GM18868 (cell line): Measurements from ENCODE around the gene CAMKMT.
"Not testable (repeated sequence)": the region's sequence is repeated elsewhere in the genome, so short reads cannot be mapped to it uniquely, and the experiment has no call there.

Experiments used
- ATAC-seq: cut with Tn5 transposase; IDR thresholded peaks from one replicate; pipeline ENCODE4 v1.9.1; 2021; ENCODE audit warnings: mild to moderate bottlenecking, moderate library complexity; ENCODE audit not compliant: unreplicated experiment

CAMKMT gene

DNA sequence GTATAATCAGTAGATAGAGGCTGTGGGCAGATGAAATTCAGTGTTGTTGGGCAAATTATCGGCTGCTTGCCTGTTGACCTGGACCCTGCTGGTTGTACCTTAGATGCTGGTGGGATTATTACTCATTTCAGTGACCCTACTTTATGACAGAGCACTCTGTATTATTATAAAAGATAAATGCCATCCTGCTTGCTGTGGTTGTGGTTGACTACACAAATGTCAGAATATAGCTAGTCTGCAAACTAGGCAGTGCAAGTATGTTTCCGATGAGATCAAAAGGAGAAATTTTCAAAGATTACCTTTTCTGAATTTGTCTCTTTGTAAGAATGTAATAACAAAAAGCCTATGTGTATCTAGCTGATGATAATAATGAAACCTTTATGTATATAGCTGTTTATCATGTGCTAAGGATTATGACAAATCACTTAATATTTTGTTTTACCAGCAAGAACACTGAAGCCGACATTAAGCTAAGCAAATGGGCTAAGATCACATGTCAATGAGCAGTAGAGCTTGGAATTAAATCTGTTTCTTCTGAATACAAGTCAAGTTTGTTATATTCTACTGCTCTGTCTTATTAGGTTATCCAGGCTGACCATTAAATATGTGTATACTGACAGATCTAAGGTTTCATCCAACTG lies 219.2 kb downstream of the CAMKMT start:
- no peak for ATAC-seq

DNA sequence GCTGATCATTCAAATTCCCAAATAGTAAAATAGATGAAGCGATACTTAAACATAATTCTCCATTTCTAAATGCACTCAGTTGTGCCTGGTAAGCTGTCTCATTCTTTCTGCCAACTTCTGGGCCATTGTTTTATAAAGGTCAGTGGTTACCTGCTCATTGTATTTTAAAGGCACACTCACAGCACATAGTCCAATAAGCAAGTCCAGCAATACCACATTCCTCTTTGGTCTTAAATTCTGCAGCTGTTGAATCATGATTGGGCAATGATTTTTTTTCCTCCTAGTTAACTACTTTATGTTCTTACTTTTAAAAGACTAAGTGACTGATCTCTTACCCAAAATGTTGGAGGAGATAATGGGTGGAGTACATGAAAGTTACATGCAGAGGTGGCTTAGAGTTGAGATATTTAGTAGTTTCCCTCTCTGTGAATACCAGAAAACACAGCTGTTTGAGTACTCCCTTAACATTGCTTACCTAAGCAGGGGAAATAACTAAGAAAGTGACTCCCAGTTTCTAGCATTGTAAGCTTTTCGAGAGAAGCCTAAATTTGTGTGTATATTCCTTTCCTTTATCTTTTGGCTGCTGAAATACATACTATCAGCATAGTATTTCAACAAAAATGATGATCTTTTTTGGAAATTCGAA lies 220.7 kb downstream of the CAMKMT start:
- no peak for ATAC-seq

DNA sequence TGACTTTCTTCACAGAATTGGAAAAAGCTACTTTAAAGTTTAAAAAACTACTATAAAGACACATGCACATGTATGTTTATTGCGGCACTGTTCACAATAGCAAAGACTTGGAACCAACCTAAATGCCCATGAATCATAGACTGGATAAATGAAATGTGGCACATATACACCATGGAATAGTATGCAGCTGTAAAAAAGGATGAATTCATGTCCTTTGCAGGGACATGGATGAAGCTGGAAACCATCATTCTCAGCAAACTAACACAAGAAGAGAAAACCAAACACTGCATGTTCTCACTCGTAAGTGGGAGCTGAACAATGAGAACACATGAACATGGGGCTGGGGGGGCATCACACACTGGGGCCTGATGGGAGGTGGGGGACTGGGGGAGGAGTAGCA lies 233.9 kb downstream of the CAMKMT start:
- ATAC-seq = not testable (repeated sequence)

GRCh38 chr2:44596537-44597320 lies 235.0 kb downstream of the CAMKMT start:
- ATAC-seq = peak; percentile 80

DNA sequence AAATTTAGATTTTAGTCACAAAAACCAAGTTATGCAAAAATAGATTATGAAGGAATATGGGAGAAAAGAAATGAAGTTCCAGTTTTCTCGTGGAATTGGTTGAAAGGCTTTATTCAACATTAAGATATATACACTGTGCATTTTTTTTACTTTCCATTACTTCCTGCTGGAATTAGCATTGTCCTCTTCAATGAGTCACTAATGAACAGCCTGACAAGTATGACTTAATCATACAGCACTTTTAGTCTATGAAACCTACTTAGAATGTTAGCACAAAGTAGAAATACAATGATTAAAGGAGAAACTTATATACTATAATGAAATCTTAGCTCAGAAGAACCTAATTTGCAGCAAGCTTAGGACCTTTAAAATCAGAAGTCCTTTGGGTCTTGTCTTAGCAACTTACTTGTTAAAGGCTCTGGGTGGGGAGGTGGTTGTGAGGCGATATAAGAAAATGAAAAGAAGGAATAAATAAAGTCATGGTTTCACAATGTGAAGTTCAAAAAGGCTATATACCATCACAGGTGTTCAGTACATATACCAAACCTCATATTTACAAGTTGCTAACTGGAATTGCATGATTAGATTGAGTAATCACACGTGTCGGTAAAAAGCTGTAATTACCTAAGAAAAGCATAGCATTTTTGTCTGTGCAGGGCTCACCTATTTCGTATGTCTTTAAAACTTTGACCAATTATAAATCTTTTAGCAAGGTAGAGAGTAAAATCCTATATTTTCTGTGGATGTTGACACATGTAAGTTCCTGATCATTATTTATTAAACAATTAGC lies 236.8 kb downstream of the CAMKMT start:
- ATAC-seq = no peak

- ATAC-seq = peak; percentile 70
Measured at GRCh38 chr2:44599130-44599529, 237.4 kb downstream of the CAMKMT start.

GRCh38 chr2:44602446-44602845 lies 240.7 kb downstream of the CAMKMT start:
- no peak for ATAC-seq

- no peak for ATAC-seq
Measured at GRCh38 chr2:44605511-44605910, 243.8 kb downstream of the CAMKMT start.

GRCh38 chr2:44612276-44612675 lies 250.5 kb downstream of the CAMKMT start:
- ATAC-seq = no peak

- ATAC-seq = no peak
Measured at GRCh38 chr2:44614940-44615339, 253.2 kb downstream of the CAMKMT start.

DNA sequence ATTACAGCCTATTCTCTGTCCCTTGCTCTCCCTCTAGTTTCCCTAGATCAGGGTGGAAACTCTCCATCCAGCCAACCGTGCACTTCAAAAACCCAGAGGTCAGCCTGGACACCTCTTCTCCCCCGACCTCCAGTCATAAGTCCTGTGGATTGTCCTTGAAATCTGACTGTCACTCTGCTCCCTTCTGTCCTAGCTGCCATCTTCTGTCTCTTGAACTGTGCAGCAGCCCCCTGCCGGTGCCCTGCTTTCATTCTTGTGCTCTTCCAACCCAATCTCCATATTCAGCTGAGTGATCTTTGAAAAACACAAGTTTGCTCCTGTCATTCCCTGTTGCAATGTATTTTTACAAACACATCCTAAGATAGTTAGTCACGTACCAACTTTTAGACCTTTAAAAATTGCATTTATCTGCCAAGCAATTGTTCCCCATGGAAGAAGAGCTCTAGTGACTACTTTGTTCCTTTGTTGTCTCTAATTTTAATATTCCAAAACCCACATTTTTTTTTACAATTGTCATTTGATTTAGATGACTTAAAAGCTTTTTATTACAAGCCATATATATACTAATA lies 254.3 kb downstream of the CAMKMT start:
- no peak for ATAC-seq

- ATAC-seq = peak; percentile 91
Measured at GRCh38 chr2:44616667-44617155, 255.0 kb downstream of the CAMKMT start.

- no peak for ATAC-seq
Measured at GRCh38 chr2:44618251-44619023, 256.7 kb downstream of the CAMKMT start.

DNA sequence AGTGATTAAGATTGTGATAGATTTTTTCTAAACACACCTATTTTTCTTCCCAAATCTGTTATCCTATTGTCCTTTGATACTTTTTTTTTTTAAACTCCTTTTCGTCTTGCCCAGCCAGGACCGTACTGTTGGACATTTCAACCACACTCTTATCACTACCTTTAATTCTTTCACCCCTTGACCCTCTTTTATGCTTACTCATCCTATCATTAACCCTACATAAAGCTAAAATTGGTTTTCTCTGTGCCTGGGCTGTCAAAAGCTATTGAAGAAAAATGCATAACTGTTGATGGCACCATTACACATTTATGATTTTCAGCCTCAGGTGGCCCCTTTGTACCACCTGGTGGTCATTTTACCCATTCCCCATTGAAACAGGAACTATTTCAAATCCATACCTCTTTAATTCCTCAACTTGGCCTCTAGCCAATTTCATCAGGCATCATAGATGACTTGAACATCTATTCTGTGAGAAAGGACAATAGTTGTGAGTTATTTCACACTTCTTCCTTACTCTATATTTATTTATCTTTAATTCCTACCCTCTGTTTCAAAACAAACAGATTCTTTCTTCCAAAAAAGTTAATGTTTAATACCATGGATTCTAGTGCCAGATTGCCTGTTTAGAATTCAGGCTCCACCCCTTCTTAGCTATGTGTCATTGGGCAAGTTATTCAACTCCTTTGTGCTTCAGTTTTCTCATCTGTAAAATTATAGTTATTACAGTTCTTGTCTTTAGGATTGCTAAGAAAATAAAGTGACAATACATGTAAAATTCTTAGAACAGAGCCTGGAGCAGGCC lies 258.6 kb downstream of the CAMKMT start:
- no peak for ATAC-seq

GRCh38 chr2:44623622-44624351 lies 262.0 kb downstream of the CAMKMT start:
- no peak for ATAC-seq

GRCh38 chr2:44628297-44628696 lies 266.6 kb downstream of the CAMKMT start:
- no peak for ATAC-seq

- no peak for ATAC-seq
Measured at GRCh38 chr2:44632931-44633689, 271.4 kb downstream of the CAMKMT start.

DNA sequence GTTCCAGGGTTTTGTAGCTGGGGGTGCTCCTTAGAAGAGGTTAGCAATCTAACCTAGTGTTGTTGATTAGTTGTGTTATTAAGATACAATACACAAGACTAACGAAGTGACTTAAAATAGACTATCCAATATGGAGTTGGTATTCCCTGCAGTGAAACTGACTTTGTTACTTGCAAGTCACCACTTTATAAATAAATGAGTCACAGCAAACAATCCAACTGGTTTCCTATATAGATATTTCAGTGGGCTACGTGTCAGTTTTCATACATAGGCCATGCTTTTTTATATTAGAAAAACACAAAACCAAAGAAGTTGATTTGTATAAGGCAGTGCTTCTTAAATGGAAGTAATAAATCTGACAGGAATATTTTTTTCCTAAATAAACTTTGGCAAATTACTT lies 274.0 kb downstream of the CAMKMT start:
- ATAC-seq = no peak
